Mesothelial cell of epicardium (in vitro differentiated cells): ENCODE data around the gene PTPRH. TPM values are rescaled to one million over a fixed set of nuclear protein-coding genes. Genes with fewer than 3 reads are reported as not detected.

Source experiments
- DNase-seq, 2 experiments: peaks; one replicate each; pipeline ENCODE4 v3.0.0; 2021; ENCODE audit warnings: low spot score in 2 of 2; ENCODE audit not compliant: unreplicated experiment in 2 of 2
- H3K27ac Mint-ChIP-seq: 2 replicates; pipeline ENCODE4 v1.8.0; 2021; ENCODE audit warnings: mixed read lengths
- H3K27me3 Mint-ChIP-seq: 2 replicates; pipeline ENCODE4 v1.8.0; 2021; ENCODE audit warnings: low read depth, mixed read lengths
- H3K36me3 Mint-ChIP-seq: 2 replicates; pipeline ENCODE4 v1.8.0; 2021; ENCODE audit warnings: mixed read lengths
- H3K4me1 Mint-ChIP-seq: 2 replicates; pipeline ENCODE4 v1.8.0; 2021; ENCODE audit warnings: mixed read lengths
- H3K4me3 Mint-ChIP-seq: 2 replicates; pipeline ENCODE4 v1.8.0; 2021; ENCODE audit warnings: mild to moderate bottlenecking, moderate library complexity, mixed read lengths
- H3K9me3 Mint-ChIP-seq: 2 replicates; pipeline ENCODE4 v1.8.0; 2021; ENCODE audit warnings: mixed read lengths
- CTCF ChIP-seq: fragments of 200-600 bp; sonication (generic); IDR thresholded peaks from one replicate; pipeline ENCODE4 v1.5.0; 2021; ENCODE audit warnings: antibody characterized with exemption; ENCODE audit not compliant: unreplicated experiment
- total RNA-seq: library from RNA; stranded (reverse); gene quantifications from 3 replicates; pipeline ENCODE4 v1.2.1, GENCODE V29; 2021

The PTPRH gene
- total RNA-seq, 1 donor from 2014 or later: 10.4 TPM

GRCh38 chr19:55246462-55247451 lies 37.5 kb upstream of the PTPRH start:
- TF ChIP-seq CTCF: no peak
- H3K9me3 Mint-ChIP-seq: no peaks in the 10 kb centered on the region
- peaks cover 7% of the 10 kb centered on the region for H3K36me3 Mint-ChIP-seq
- no peak for DNase-seq
- peaks cover 3% of the 10 kb centered on the region for H3K4me1 Mint-ChIP-seq
- no peaks in the 10 kb centered on the region for H3K27me3 Mint-ChIP-seq
- no peak overlapping the region for H3K27ac Mint-ChIP-seq
- no peak overlapping the region for H3K4me3 Mint-ChIP-seq

DNA sequence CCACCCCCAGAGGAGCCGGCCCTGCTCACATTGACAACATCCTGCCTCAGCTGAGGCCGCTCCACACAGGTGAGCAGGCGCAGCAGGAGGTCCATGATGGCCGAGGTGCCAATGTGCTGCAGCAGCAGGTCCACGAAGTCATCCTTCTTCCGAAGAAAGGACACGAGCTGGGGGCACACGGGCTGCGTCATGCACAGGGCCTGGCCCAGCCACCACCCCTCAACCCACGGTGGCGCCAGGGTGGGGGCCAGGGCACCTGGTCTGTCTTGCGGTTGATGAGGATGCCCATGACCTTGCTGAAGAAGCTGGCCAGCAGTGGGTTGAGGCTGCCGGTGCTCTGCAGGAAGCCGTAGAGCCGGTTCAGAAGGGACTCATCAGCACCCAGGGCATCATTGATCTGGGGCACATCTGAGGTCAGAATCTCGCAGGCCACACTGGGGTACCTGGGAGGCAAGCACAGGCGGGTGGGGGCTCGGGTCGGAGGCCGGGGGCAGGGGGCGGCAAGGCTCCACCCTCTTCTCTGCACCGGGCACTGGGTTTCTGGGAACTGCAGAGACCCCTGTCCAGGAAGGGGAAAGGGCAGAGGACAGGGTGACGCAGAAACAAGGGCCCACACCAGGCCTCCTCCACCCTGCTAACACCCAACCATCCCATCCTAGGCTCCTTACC lies 36.1 kb upstream of the PTPRH start:
- no peak overlapping the region for H3K27ac Mint-ChIP-seq
- TF ChIP-seq CTCF: no peak
- H3K36me3 Mint-ChIP-seq: peaks cover 12% of the 10 kb centered on the region
- H3K9me3 Mint-ChIP-seq: no peaks in the 10 kb centered on the region
- no peak overlapping the region for H3K4me3 Mint-ChIP-seq
- no peak for DNase-seq
- H3K4me1 Mint-ChIP-seq: no peaks in the 10 kb centered on the region
- H3K27me3 Mint-ChIP-seq: no peaks in the 10 kb centered on the region

GRCh38 chr19:55244004-55244680 lies 34.8 kb upstream of the PTPRH start:
- no peak overlapping the region for H3K27ac Mint-ChIP-seq
- no peaks in the 10 kb centered on the region for H3K27me3 Mint-ChIP-seq
- H3K36me3 Mint-ChIP-seq: peaks cover 15% of the 10 kb centered on the region
- DNase-seq: no peak
- no peak for TF ChIP-seq CTCF
- H3K9me3 Mint-ChIP-seq: no peaks in the 10 kb centered on the region
- no peaks in the 10 kb centered on the region for H3K4me1 Mint-ChIP-seq
- H3K4me3 Mint-ChIP-seq: no peak overlapping the region

GRCh38 chr19:55242517-55242916 lies 33.2 kb upstream of the PTPRH start:
- TF ChIP-seq CTCF: no peak
- Mint-ChIP-seq H3K4me3 (no peak overlapping the region), H3K27me3 (no peaks in the 10 kb centered on the region), H3K36me3 (peaks cover 19% of the 10 kb centered on the region), H3K9me3 (no peaks in the 10 kb centered on the region), H3K4me1 (no peaks in the 10 kb centered on the region), H3K27ac (no peak overlapping the region)
- DNase-seq: no peak

DNA sequence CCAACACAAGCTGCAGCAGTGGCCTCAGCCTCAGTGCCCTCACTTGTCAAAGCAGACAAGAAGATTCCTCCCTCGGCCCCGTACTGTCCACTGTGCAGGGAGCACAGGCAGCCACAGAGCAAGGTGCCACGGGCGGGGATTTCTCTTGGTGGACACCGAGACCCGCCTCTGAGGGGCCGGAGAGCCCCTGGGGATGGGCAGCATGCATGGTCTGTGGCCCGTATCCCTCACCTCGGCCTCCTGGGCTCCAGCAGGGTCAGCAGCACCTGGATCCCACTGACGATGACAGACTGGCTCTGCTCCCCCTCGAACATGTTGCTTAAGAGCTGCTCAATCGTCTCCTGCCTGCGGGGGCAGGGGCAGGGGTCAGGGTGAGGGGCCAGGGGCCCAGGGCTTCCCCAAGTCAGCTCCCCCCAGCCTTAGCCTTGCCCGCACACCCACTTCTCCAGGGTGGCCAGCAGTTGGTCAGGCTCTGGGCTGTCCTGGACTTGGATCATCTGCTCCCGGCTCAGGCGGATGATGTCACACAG lies 32.7 kb upstream of the PTPRH start:
- H3K27me3 Mint-ChIP-seq: no peaks in the 10 kb centered on the region
- TF ChIP-seq CTCF: no peak
- H3K27ac Mint-ChIP-seq: no peak overlapping the region
- no peaks in the 10 kb centered on the region for H3K9me3 Mint-ChIP-seq
- H3K4me1 Mint-ChIP-seq: no peaks in the 10 kb centered on the region
- peaks cover 24% of the 10 kb centered on the region for H3K36me3 Mint-ChIP-seq
- DNase-seq: no peak
- no peak overlapping the region for H3K4me3 Mint-ChIP-seq
